SK-N-MC (cell line): ENCODE results near the gene FTH1.
A peak's percentile ranks its signal among the peaks of the same experiment; 100 is the strongest.

Experiments
- EZH2 ChIP-seq: fragments of 200-600 bp; sonication (generic); IDR thresholded peaks from one replicate; pipeline ENCODE4 v1.6.1; 2017; ENCODE audit warnings: antibody characterized with exemption
- FOXP2 ChIP-seq: optimal IDR thresholded peaks from 2 replicates; pipeline ENCODE3; 2011; ENCODE audit warnings: mild to moderate bottlenecking, moderate library complexity; ENCODE audit not compliant: insufficient read depth; ENCODE audit errors: extremely low read length, control extremely low read depth
- POLR2AphosphoS5 ChIP-seq: IDR thresholded peaks from 2 replicates; pipeline ENCODE4 v1.6.1; 2012; ENCODE audit warnings: mild to moderate bottlenecking, low read depth, low read length, borderline replicate concordance

DNA sequence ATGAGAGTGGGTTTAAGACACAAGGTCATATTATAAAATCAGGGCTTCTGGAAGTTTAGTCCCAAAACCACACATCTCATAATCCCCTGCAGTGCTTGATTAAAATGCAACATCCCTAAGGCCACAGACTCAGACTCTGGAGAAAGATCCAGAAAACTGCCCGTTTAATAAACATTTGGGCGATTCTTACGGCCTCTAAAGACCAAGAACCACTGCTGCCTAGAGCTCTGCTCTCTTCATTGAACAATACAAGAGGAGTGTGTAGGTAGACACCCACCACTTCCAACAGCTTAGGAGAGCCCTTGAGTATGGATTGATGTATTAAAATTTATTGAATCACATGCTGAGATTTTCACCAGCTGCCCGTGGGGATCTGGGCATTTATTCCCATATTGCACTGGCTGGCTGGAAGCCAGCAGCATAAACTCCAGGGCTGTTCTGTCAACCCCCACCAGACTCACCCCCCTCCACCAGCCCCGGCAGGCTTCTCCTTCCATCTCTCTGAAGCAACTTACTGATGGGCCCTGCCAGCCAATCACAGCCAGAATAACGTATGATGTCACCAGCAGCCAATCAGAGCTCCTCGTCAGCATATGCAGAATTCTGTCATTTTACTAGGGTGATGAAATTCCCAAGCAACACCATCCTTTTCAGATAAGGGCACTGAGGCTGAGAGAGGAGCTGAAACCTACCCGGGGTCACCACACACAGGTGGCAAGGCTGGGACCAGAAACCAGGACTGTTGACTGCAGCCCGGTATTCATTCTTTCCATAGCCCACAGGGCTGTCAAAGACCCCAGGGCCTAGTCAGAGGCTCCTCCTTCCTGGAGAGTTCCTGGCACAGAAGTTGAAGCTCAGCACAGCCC lies 18.0 kb downstream of the FTH1 start:
- TF ChIP-seq POLR2AphosphoS5 (peak; percentile 47; the same call in 1 of the 2 replicates), EZH2 (no peak), FOXP2 (no peak)
